Hematopoietic multipotent progenitor cell treated with erythropoietin and hydrocortisone succinate and interleukin-3 and kit ligand, for 8 days (in vitro differentiated cells): Measurements from ENCODE around the gene HMG20B.
"Not testable (repeated sequence)": the region's sequence is repeated elsewhere in the genome, so short reads cannot be mapped to it uniquely, and the experiment has no call there.

Experiments used
- DNase-seq: peaks from one replicate; pipeline ENCODE4 v3.0.0-alpha.2; 2015

The HMG20B gene

DNA sequence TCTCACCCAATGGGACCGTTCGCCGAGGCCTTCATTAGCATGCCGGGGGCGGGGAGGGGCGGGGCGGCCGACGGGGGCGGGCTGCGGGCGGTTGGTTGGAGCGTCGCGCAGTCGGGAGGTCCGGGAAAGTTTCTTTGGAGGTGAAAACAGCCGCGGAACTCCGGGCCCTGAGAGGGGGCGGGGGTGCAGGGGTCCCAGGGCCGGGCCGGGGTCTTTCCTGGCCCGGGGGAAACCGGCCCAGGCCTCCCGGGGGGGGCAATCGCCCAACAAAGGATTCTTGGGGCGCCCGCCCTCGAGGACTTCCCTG lies at the start of gene HMG20B:
Gene HMG20B (plus strand): TSS at position 90 of the 307 bp plus-strand sequence. CDS start 366 bp downstream, outside the sequence.
- no peak for DNase-seq

DNA sequence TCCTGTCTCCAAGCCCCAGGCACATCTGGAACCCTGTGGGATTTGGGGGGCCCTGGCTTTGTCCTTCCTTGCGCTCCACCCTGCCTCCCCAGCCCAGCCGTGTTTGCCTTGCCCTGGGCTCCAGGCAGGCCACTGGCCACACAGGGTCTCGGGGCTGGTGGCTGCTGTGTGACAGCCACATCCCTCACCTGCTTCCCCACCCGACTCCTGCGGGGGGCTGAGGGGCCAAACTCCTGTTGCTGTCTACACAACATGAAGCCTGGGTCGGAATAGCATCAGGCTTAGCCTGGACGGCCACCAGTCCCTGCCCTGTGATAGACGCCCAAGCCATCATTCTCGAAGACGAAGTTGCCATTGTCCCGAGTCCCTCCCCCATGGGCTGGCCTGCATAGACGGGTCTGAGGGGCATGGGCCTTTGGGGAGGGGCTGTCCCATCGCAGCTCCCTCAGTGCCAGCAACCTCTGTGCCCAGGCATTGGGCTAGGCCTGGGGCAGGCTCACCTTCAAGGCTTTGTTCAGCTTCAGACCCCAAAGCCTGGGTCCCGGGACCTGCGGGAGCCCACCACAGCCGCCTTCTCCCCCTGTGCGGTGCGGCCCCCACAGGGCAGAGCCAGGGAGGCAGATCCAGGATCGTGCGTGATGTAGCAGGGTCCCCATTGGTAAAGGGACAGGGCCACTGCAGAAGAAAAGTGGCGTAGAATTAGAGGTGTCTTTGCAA lies 49.2 kb upstream of the HMG20B start:
- no peak for DNase-seq

GRCh38 chr19:3524078-3524842 lies 48.5 kb upstream of the HMG20B start:
- DNase-seq, result no peak

GRCh38 chr19:3524904-3525451 lies 47.8 kb upstream of the HMG20B start:
- DNase-seq, result no peak

GRCh38 chr19:3526507-3527237 lies 46.1 kb upstream of the HMG20B start:
- no peak for DNase-seq

DNA sequence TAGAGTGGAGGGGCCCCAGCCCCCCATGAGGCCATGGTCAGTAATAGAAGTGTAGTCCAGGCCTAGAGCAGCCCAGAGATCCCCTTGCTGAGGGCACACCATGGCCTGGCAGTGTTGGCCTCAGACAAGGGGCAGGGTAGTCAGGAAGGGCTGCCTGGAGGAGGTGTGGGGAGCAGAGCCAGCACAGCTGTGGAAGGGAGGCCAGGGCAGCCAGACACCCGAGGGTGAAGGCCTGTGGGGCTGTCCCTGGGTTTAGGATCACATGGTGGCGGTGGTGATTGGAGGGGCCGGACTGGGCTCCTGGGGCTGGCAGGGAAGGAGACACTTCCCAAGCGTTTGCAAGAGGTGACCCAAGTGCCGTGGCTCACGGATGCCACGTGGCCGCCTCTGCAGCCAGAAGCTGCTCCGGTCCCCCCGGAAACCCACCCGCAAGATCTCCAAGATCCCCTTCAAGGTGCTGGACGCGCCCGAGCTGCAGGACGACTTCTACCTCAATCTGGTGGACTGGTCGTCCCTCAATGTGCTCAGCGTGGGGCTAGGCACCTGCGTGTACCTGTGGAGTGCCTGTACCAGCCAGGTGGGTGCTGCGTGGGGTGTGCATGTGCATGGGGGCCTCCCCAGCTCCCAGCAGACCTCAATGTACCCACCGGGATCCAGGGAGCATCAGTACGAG lies 45.4 kb upstream of the HMG20B start:
- DNase-seq, result no peak

GRCh38 chr19:3528080-3528479 lies 44.7 kb upstream of the HMG20B start:
- DNase-seq, result no peak

GRCh38 chr19:3528539-3529211 lies 44.1 kb upstream of the HMG20B start:
- DNase-seq, result no peak

- DNase-seq, result not testable (repeated sequence)
These were observed 43.4 kb upstream of the HMG20B start for GRCh38 chr19:3529299-3529698.

GRCh38 chr19:3530389-3530788 lies 42.4 kb upstream of the HMG20B start:
- DNase-seq, result no peak

GRCh38 chr19:3531716-3532115 lies 41.0 kb upstream of the HMG20B start:
- no peak for DNase-seq

DNA sequence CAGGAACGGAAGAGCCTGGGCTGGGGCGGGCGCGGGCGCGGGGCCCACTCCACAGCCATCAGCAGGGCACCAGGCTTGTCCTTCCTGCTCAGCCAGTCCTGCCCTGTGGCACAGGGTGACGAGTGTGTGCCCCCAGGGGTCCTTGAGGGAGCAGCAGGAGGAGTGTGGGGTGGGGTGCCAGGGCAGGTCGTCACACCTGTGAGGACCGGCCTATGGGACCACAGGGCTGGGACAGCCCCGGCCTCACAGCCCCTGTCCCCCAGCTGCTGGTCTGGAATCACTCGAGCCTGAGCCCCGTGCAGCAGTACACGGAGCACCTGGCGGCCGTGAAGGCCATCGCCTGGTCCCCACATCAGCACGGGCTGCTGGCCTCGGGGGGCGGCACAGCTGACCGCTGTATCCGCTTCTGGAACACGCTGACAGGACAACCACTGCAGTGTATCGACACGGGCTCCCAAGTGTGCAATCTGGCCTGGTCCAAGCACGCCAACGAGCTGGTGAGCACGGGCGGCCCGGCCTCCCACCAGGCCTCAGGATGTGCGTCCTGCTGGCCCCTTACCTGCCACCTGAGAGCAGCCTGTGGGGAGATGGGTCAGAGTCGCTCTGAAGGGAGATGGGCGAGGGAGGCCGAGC lies 40.5 kb upstream of the HMG20B start:
- DNase-seq, result no peak

- DNase-seq, result no peak
These were observed 39.7 kb upstream of the HMG20B start for GRCh38 chr19:3533033-3533432.

DNA sequence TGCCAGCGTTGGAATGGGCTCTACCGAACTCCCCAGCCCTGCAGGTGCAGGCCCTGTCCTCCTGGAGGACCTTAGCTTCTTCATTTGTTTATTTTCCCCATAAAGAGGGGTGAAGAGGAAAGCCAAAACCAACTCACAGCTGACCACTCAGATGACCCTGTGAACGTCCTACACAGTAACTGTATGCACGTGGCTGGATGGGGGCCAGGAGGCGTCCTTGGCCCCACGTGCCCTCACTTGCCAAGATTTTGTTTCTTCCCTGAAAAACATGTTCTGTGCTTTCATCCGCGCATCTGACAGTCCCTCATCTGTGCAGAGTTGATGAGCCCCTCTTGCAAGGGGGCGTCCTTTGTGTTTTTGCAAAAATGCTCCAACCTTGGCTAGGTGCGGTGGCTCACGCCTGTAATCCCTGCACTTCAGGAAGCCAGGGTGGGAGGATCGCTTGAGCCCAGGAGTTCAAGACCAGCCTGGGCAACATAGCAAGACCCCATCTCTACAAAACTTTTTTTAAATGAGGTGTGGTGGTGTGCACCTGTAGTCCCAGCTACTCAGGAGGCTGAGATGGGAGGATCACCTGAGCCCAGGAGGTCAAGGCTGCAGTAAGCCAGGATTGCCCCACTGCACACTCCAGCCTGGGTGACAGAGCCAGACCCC lies 39.1 kb upstream of the HMG20B start:
- no peak for DNase-seq

- DNase-seq, result no peak
These were observed 38.1 kb upstream of the HMG20B start for GRCh38 chr19:3534375-3535234.

GRCh38 chr19:3535235-3535535 lies 37.6 kb upstream of the HMG20B start:
- no peak for DNase-seq

- DNase-seq, result no peak
These were observed 37.2 kb upstream of the HMG20B start for GRCh38 chr19:3535563-3535965.

DNA sequence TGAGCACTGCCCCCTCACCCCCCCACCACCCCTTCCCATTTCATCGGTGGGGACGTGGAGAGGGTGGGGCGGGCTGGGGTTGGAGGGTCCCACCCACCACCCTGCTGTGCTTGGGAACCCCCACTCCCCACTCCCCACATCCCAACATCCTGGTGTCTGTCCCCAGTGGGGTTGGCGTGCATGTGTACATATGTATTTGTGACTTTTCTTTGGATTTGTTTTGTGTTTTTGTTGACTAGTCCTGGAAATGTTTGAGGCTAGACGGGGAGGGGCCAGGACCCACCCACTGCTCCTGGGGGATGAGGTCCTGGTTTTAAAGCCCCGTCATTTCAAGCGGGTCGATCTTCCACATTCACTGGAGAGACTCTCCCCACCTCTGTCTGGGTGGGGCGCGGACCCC lies 36.8 kb upstream of the HMG20B start:
- no peak for DNase-seq

GRCh38 chr19:3536429-3537100 lies 36.2 kb upstream of the HMG20B start:
- no peak for DNase-seq

- DNase-seq, result no peak
These were observed 35.7 kb upstream of the HMG20B start for GRCh38 chr19:3537101-3537437.
